ENCODE data around the gene NGRN. TPM values are rescaled to one million over a fixed set of nuclear protein-coding genes. Genes with fewer than 3 reads are reported as not detected.
"Not testable (repeated sequence)": the region's sequence is repeated elsewhere in the genome, so short reads cannot be mapped to it uniquely, and the experiment has no call there.

NGRN gene
- total and polyA plus RNA-seq, 4 donors: 154 to 356 (median 252) TPM

DNA sequence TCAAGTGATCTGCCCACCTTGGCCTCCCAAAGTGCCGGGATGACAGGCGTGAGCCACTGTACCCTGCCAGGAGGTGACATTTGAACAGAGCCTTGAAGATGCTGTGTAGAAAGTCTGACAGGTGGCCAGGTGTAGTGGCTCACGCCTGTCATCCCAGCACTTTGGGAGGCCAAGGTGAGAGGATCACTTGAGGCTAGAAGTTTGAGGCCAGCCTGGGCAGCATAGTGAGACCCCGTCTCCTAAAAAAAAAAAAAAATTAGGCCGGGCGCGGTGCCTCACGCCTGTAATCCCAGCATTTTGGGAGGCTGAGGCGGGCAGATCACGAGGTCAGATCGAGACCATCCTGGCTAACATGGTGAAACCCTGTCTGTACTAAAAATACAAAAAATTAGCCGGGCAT lies 13.0 kb downstream of the NGRN start:
- 96% methylated on average over 9 of the region's 12 CpGs for WGBS (ENCODE audit: insufficient coverage)
- not testable (repeated sequence) for DNase-seq (ENCODE audit: low read depth in 4 of 6, low spot score in 6 of 6); H3K27ac ChIP-seq (ENCODE audit: low read depth, low read length); H3K9me3 ChIP-seq (ENCODE audit: control insufficient read depth, insufficient read depth, low read length); H3K4me1 ChIP-seq (ENCODE audit: control insufficient read depth, insufficient read depth, low read length); H3K27me3 ChIP-seq (ENCODE audit: control insufficient read depth, insufficient read depth, low read length); H3K4me3 ChIP-seq (ENCODE audit: low read depth, low read length)
- peaks cover 19% of the 10 kb centered on the region for H3K36me3 ChIP-seq (ENCODE audit: control insufficient read depth, insufficient read depth, low read length)

GRCh38 chr15:90280743-90281142 lies 15.3 kb downstream of the NGRN start:
- DNase-seq (ENCODE audit: low read depth in 4 of 6, low spot score in 6 of 6); H3K4me3 ChIP-seq (ENCODE audit: low read depth, low read length); H3K9me3 ChIP-seq (ENCODE audit: control insufficient read depth, insufficient read depth, low read length); H3K27me3 ChIP-seq (ENCODE audit: control insufficient read depth, insufficient read depth, low read length); H3K4me1 ChIP-seq (ENCODE audit: control insufficient read depth, insufficient read depth, low read length); H3K27ac ChIP-seq (ENCODE audit: low read depth, low read length): not testable (repeated sequence)
- peaks cover 15% of the 10 kb centered on the region for H3K36me3 ChIP-seq (ENCODE audit: control insufficient read depth, insufficient read depth, low read length)
- 100% methylated on average over 1 of the region's 5 CpGs for WGBS (ENCODE audit: insufficient coverage)

DNA sequence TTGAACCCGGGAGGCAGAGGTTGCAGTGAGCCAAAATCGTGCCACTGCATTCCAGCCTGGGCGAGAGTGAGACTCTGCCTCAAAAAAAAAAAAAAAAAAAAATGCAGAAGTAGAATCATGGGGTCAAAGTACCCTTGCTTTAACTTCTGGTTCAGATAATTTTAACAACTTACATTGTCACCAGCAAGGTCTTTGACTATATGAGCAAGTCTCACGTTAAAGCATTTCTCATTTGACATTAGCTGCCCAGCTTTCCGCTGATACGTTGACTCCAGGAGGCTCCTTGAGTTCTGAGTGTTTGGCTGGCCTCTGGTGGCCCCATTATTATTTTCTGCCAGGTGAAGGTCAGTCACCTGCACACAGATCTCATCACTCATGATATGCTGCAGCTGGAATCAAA lies 16.2 kb downstream of the NGRN start:
- not testable (repeated sequence) for H3K4me1 ChIP-seq (ENCODE audit: control insufficient read depth, insufficient read depth, low read length); H3K4me3 ChIP-seq (ENCODE audit: low read depth, low read length); H3K9me3 ChIP-seq (ENCODE audit: control insufficient read depth, insufficient read depth, low read length); H3K27me3 ChIP-seq (ENCODE audit: control insufficient read depth, insufficient read depth, low read length); H3K27ac ChIP-seq (ENCODE audit: low read depth, low read length); DNase-seq (ENCODE audit: low read depth in 4 of 6, low spot score in 6 of 6)
- 89% methylated on average over 4 of the region's 6 CpGs for whole genome bisulfite sequencing (ENCODE audit: insufficient coverage)
- H3K36me3 ChIP-seq (ENCODE audit: control insufficient read depth, insufficient read depth, low read length): peaks cover 13% of the 10 kb centered on the region

DNA sequence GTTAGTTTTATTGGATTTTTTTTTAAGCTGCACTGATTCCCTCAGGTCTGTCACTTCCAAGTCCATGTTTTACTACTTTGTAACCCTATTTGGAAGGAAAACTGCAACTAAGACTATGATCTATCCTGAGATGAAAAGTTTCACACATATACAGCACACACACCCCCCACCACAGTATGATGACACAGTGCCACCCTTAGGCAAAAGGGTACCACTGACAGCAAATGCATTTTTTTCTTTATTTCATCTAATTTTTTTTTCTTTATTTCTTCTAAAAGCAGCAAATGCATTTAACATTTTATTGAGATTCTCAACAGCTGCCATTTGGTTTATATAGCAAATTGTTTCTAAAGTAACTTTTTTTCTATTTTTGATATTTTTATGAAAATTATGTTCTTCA lies 21.2 kb downstream of the NGRN start:
- Histone ChIP-seq H3K27ac (ENCODE audit: low read depth, low read length) (no peak overlapping the region), H3K4me3 (ENCODE audit: low read depth, low read length) (no peak overlapping the region), H3K27me3 (ENCODE audit: control insufficient read depth, insufficient read depth, low read length) (no peaks in the 10 kb centered on the region), H3K4me1 (ENCODE audit: control insufficient read depth, insufficient read depth, low read length) (no peaks in the 10 kb centered on the region), H3K9me3 (ENCODE audit: control insufficient read depth, insufficient read depth, low read length) (no peaks in the 10 kb centered on the region), H3K36me3 (ENCODE audit: control insufficient read depth, insufficient read depth, low read length) (peaks cover 12% of the 10 kb centered on the region)
- DNase-seq (ENCODE audit: low read depth in 4 of 6, low spot score in 6 of 6): peak in 2 of 6 donors; percentile 35 to 64

- H3K27ac ChIP-seq (ENCODE audit: low read depth, low read length): no peak overlapping the region
- no peaks in the 10 kb centered on the region for H3K4me1 ChIP-seq (ENCODE audit: control insufficient read depth, insufficient read depth, low read length)
- DNase-seq (ENCODE audit: low read depth in 4 of 6, low spot score in 6 of 6): no peak
- no peak overlapping the region for H3K4me3 ChIP-seq (ENCODE audit: low read depth, low read length)
- H3K27me3 ChIP-seq (ENCODE audit: control insufficient read depth, insufficient read depth, low read length): no peaks in the 10 kb centered on the region
- WGBS (ENCODE audit: insufficient coverage): no CpG with 5 or more reads among the region's 5 CpGs
- H3K36me3 ChIP-seq (ENCODE audit: control insufficient read depth, insufficient read depth, low read length): peaks cover 12% of the 10 kb centered on the region
- no peaks in the 10 kb centered on the region for H3K9me3 ChIP-seq (ENCODE audit: control insufficient read depth, insufficient read depth, low read length)
Measured at GRCh38 chr15:90287101-90287500, 21.6 kb downstream of the NGRN start.

DNA sequence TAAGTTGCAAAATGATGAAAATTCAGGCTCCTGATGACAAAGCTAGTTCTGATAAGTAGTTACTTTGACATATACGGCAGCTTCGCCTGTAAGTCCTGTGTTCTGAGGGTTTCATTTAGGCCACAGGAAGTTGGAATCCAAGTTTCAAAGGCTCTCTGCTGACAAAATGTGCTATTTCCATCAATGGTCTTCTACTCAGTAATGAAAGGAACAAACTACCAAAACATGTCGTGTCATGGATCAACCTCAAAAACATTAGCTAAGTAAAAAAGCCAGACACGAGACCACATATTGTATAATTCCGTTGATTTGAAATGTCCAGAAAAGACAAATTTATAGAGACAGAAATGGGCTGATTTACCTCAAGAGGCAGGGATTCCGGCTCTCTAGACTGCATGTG lies 22.5 kb downstream of the NGRN start:
- H3K9me3 ChIP-seq (ENCODE audit: control insufficient read depth, insufficient read depth, low read length): no peaks in the 10 kb centered on the region
- 94% methylated on average over 2 of the region's 6 CpGs for WGBS (ENCODE audit: insufficient coverage)

GRCh38 chr15:90291679-90292356 lies 26.3 kb downstream of the NGRN start:
- Histone ChIP-seq H3K27ac (ENCODE audit: low read depth, low read length) (no peak overlapping the region), H3K4me1 (ENCODE audit: control insufficient read depth, insufficient read depth, low read length) (peaks cover 18% of the 10 kb centered on the region), H3K9me3 (ENCODE audit: control insufficient read depth, insufficient read depth, low read length) (no peaks in the 10 kb centered on the region), H3K36me3 (ENCODE audit: control insufficient read depth, insufficient read depth, low read length) (peaks cover 3% of the 10 kb centered on the region), H3K4me3 (ENCODE audit: low read depth, low read length) (no peak overlapping the region), H3K27me3 (ENCODE audit: control insufficient read depth, insufficient read depth, low read length) (no peaks in the 10 kb centered on the region)
- WGBS (ENCODE audit: insufficient coverage): 78% methylated on average over 11 of the region's 16 CpGs
- DNase-seq (ENCODE audit: low read depth in 4 of 6, low spot score in 6 of 6): no peak

More for the DNA sequence above, 22.5 kb downstream of the NGRN start:
- Histone ChIP-seq H3K4me3 (ENCODE audit: low read depth, low read length) (no peak overlapping the region), H3K4me1 (ENCODE audit: control insufficient read depth, insufficient read depth, low read length) (no peaks in the 10 kb centered on the region), H3K36me3 (ENCODE audit: control insufficient read depth, insufficient read depth, low read length) (peaks cover 15% of the 10 kb centered on the region), H3K27ac (ENCODE audit: low read depth, low read length) (no peak overlapping the region), H3K27me3 (ENCODE audit: control insufficient read depth, insufficient read depth, low read length) (no peaks in the 10 kb centered on the region)
- no peak for DNase-seq (ENCODE audit: low read depth in 4 of 6, low spot score in 6 of 6)

- not testable (repeated sequence) for H3K27me3 ChIP-seq (ENCODE audit: control insufficient read depth, insufficient read depth, low read length); H3K9me3 ChIP-seq (ENCODE audit: control insufficient read depth, insufficient read depth, low read length); H3K4me3 ChIP-seq (ENCODE audit: low read depth, low read length); H3K27ac ChIP-seq (ENCODE audit: low read depth, low read length); H3K36me3 ChIP-seq (ENCODE audit: control insufficient read depth, insufficient read depth, low read length)
- peaks cover 18% of the 10 kb centered on the region for H3K4me1 ChIP-seq (ENCODE audit: control insufficient read depth, insufficient read depth, low read length)
- WGBS (ENCODE audit: insufficient coverage): 51% methylated on average over 9 of the region's 13 CpGs
- peak in 2 of 6 donors; percentile 46 to 59 for DNase-seq (ENCODE audit: low read depth in 4 of 6, low spot score in 6 of 6)
Measured at GRCh38 chr15:90293040-90293810, 27.8 kb downstream of the NGRN start.

- no peak overlapping the region for H3K27ac ChIP-seq (ENCODE audit: low read depth, low read length)
- DNase-seq (ENCODE audit: low read depth in 4 of 6, low spot score in 6 of 6): no peak
- peaks cover 18% of the 10 kb centered on the region for H3K4me1 ChIP-seq (ENCODE audit: control insufficient read depth, insufficient read depth, low read length)
- no peaks in the 10 kb centered on the region for H3K9me3 ChIP-seq (ENCODE audit: control insufficient read depth, insufficient read depth, low read length)
- no peaks in the 10 kb centered on the region for H3K27me3 ChIP-seq (ENCODE audit: control insufficient read depth, insufficient read depth, low read length)
- peaks cover 3% of the 10 kb centered on the region for H3K36me3 ChIP-seq (ENCODE audit: control insufficient read depth, insufficient read depth, low read length)
- 71% methylated on average over 5 of the region's 6 CpGs for WGBS (ENCODE audit: insufficient coverage)
- no peak overlapping the region for H3K4me3 ChIP-seq (ENCODE audit: low read depth, low read length)
Measured at GRCh38 chr15:90294159-90294558, 28.7 kb downstream of the NGRN start.
